Caco-2 (cell line): ENCODE results near the gene TRAF1. TPM values are rescaled to one million over a fixed set of nuclear protein-coding genes. Genes with fewer than 3 reads are reported as not detected.

Experiments
- BruUV-seq: library from RNA; stranded (reverse); fragments of 400-500 nt; replicated peaks from 2 replicates; lab custom pipeline; 2021; lab: Mats Ljungman, UMichigan
- CTCF ChIA-PET: fragments of 300-600 bp; sonication (Branson Sonifier 250); formaldehyde crosslinking; loops from one replicate; lab custom pipeline; 2022; ENCODE audit warnings: antibody characterized with exemption; lab: Charles Lee
- POLR2A ChIA-PET: fragments of 300-600 bp; sonication (Branson Sonifier 250); formaldehyde crosslinking; loops from one replicate; lab custom pipeline; 2022; ENCODE audit warnings: antibody characterized with exemption; lab: Charles Lee
- DNase-seq, 2 experiments: peaks; one replicate each; pipeline versions ENCODE4 v3.0.0 to v3.0.0-alpha.2; 2020 to 2022
- H3K27me3 ChIP-seq: replicated peaks from 2 replicates; pipeline ENCODE4 v1.6.0; 2011; ENCODE audit warnings: low read length; ENCODE audit not compliant: control insufficient read depth, insufficient read depth
- H3K36me3 ChIP-seq: 2 replicates; pipeline ENCODE4 v1.5.1; 2011; ENCODE audit warnings: low read length; ENCODE audit not compliant: control insufficient read depth, insufficient read depth
- H3K4me1 ChIP-seq: fragments of 250-450 bp; sonication (Bioruptor Pico); 2 replicates; pipeline ENCODE4 v1.5.1; 2020; ENCODE audit warnings: mild to moderate bottlenecking
- H3K4me3 ChIP-seq: 2 replicates; pipeline ENCODE4 v1.5.1; 2011; ENCODE audit warnings: low read depth, mild to moderate bottlenecking, control low read depth, low read length
- H3K9me3 ChIP-seq: fragments of 250-450 bp; sonication (Bioruptor Pico); 2 replicates; pipeline ENCODE4 v1.5.1; 2020; ENCODE audit warnings: mild to moderate bottlenecking, moderate library complexity
- H3K27ac Mint-ChIP-seq: one replicate; pipeline ENCODE4 v1.8.0; 2022; ENCODE audit warnings: mixed read lengths; ENCODE audit not compliant: unreplicated experiment
- H3K27me3 Mint-ChIP-seq: one replicate; pipeline ENCODE4 v1.8.0; 2022; ENCODE audit warnings: mixed read lengths; ENCODE audit not compliant: insufficient read depth, unreplicated experiment
- H3K36me3 Mint-ChIP-seq: one replicate; pipeline ENCODE4 v1.8.0; 2022; ENCODE audit warnings: mild to moderate bottlenecking, mixed read lengths; ENCODE audit not compliant: insufficient read depth, unreplicated experiment
- H3K4me1 Mint-ChIP-seq: one replicate; pipeline ENCODE4 v1.8.0; 2022; ENCODE audit warnings: low read depth, mixed read lengths; ENCODE audit not compliant: unreplicated experiment
- H3K4me3 Mint-ChIP-seq: one replicate; pipeline ENCODE4 v1.8.0; 2022; ENCODE audit warnings: mild to moderate bottlenecking, moderate library complexity, mixed read lengths; ENCODE audit not compliant: unreplicated experiment
- H3K9me3 Mint-ChIP-seq: one replicate; pipeline ENCODE4 v1.8.0; 2022; ENCODE audit warnings: mixed read lengths; ENCODE audit not compliant: unreplicated experiment
- CTCF ChIP-seq, 2 experiments: fragments of 200-600 bp in 1 of 2; IDR thresholded peaks; 1 replicate in 1 of 2; 2 replicates in 1 of 2; pipeline versions ENCODE4 v1.5.1 to v1.8.0; 2011 to 2022; ENCODE audit warnings: antibody characterized with exemption in 1 of 2, control low read depth in 1 of 2, inconsistent platforms in 1 of 2, low read depth in 1 of 2, low read length in 1 of 2, mild to moderate bottlenecking in 1 of 2, moderate library complexity in 1 of 2; ENCODE audit not compliant: insufficient read depth in 1 of 2, severe bottlenecking in 1 of 2, unreplicated experiment in 1 of 2
- intact Hi-C: fragments of 100-400 bp; cut with micrococcal nuclease; formaldehyde crosslinking; loops from one replicate; pipeline ENCODE4 v1.10.0; 2022; ENCODE audit not compliant: unreplicated experiment
- total RNA-seq: library from RNA; stranded (reverse); gene quantifications from 2 replicates; pipeline ENCODE4 v1.2.3, GENCODE V29; 2022

The TRAF1 gene
- total RNA-seq, 1 experiment from 2014 or later, result 1.1 TPM

- ChIA-PET CTCF (interaction anchor here (1.7 kb wide), 1 partner anchor 8 kb away, joined by 5 read pairs; no protein-coding TSS in a partner anchor), POLR2A (no interaction called here)
- Histone ChIP-seq H3K27me3 (no peaks in the 10 kb centered on the region), H3K36me3 (no peaks in the 10 kb centered on the region), H3K9me3 (no peaks in the 10 kb centered on the region), H3K4me1 (peaks cover 5% of the 10 kb centered on the region; the same call in 1 of the 2 replicates), H3K4me3 (no peak overlapping the region)
- DNase-seq, result no peak
- H3K4me1 Mint-ChIP-seq, result peaks cover 7% of the 10 kb centered on the region
- no peaks in the 10 kb centered on the region for H3K36me3 Mint-ChIP-seq
- intact Hi-C loops, result no loop called here
- no peaks in the 10 kb centered on the region for H3K9me3 Mint-ChIP-seq
- no TSS peak for BruUV-seq
- no peak overlapping the region for H3K27ac Mint-ChIP-seq
- H3K4me3 Mint-ChIP-seq, result no peak overlapping the region
- no peak for TF ChIP-seq CTCF (IDR thresholded peaks at IDR 0.05; ENCODE audit: insufficient read depth in 1 of 2, low read depth in 1 of 2, low read length in 1 of 2, severe bottlenecking in 1 of 2, unreplicated experiment in 1 of 2)
- H3K27me3 Mint-ChIP-seq, result no peaks in the 10 kb centered on the region
Measured at GRCh38 chr9:120925535-120926396, 830 bp downstream of the TRAF1 start.

GRCh38 chr9:120924698-120925534 is 1.7 kb downstream of the TRAF1 start:
- TF ChIP-seq CTCF (IDR thresholded peaks at IDR 0.05; ENCODE audit: insufficient read depth in 1 of 2, low read depth in 1 of 2, low read length in 1 of 2, severe bottlenecking in 1 of 2, unreplicated experiment in 1 of 2), result no peak
- BruUV-seq, result no TSS peak
- Histone ChIP-seq H3K4me1 (peaks cover 5% of the 10 kb centered on the region; the same call in 1 of the 2 replicates), H3K9me3 (no peaks in the 10 kb centered on the region), H3K4me3 (no peak overlapping the region), H3K27me3 (no peaks in the 10 kb centered on the region), H3K36me3 (no peaks in the 10 kb centered on the region)
- Mint-ChIP-seq H3K4me1 (peaks cover 7% of the 10 kb centered on the region), H3K9me3 (no peaks in the 10 kb centered on the region), H3K27me3 (no peaks in the 10 kb centered on the region), H3K27ac (no peak overlapping the region), H3K36me3 (no peaks in the 10 kb centered on the region), H3K4me3 (no peak overlapping the region)
- ChIA-PET CTCF (interaction anchor here (1.7 kb wide), 1 partner anchor 9 kb away, joined by 5 read pairs; no protein-coding TSS in a partner anchor), POLR2A (no interaction called here)
- intact Hi-C loops, result no loop called here
- no peak for DNase-seq

GRCh38 chr9:120923620-120924328 is 2.8 kb downstream of the TRAF1 start:
- DNase-seq, result no peak
- TF ChIP-seq CTCF (IDR thresholded peaks at IDR 0.05; ENCODE audit: insufficient read depth in 1 of 2, low read depth in 1 of 2, low read length in 1 of 2, severe bottlenecking in 1 of 2, unreplicated experiment in 1 of 2), result no peak
- Histone ChIP-seq H3K36me3 (no peaks in the 10 kb centered on the region), H3K4me3 (no peak overlapping the region), H3K27me3 (no peaks in the 10 kb centered on the region), H3K9me3 (no peaks in the 10 kb centered on the region), H3K4me1 (no peaks in the 10 kb centered on the region)
- H3K36me3 Mint-ChIP-seq, result no peaks in the 10 kb centered on the region
- H3K27ac Mint-ChIP-seq, result no peak overlapping the region
- no TSS peak for BruUV-seq
- intact Hi-C loops, result no loop called here
- H3K9me3 Mint-ChIP-seq, result no peaks in the 10 kb centered on the region
- ChIA-PET POLR2A (no interaction called here), CTCF (no interaction called here)
- no peaks in the 10 kb centered on the region for H3K27me3 Mint-ChIP-seq
- peaks cover 7% of the 10 kb centered on the region for H3K4me1 Mint-ChIP-seq
- no peak overlapping the region for H3K4me3 Mint-ChIP-seq
